HL-60 (cell line): ENCODE results near the gene CMA1.

Experiments used
- POLR2AphosphoS5 ChIP-seq: IDR thresholded peaks from 2 replicates; pipeline ENCODE4 v1.6.1; 2012; ENCODE audit warnings: low read depth
- SPI1 ChIP-seq: IDR thresholded peaks from 2 replicates; pipeline ENCODE4 v1.6.1; 2012; ENCODE audit warnings: low read depth, mild to moderate bottlenecking, borderline replicate concordance
- TF ChIP-seq, protein P1 (sequence below): IDR thresholded peaks from one replicate; pipeline ENCODE4 v1.5.1; 2011; ENCODE audit warnings: low read length, control low read depth, inconsistent platforms; ENCODE audit not compliant: insufficient read depth
- TF ChIP-seq, protein P2 (sequence below): IDR thresholded peaks from 2 replicates; pipeline ENCODE4 v1.6.1; 2012; ENCODE audit warnings: low read depth; ENCODE audit not compliant: insufficient replicate concordance

DNA sequence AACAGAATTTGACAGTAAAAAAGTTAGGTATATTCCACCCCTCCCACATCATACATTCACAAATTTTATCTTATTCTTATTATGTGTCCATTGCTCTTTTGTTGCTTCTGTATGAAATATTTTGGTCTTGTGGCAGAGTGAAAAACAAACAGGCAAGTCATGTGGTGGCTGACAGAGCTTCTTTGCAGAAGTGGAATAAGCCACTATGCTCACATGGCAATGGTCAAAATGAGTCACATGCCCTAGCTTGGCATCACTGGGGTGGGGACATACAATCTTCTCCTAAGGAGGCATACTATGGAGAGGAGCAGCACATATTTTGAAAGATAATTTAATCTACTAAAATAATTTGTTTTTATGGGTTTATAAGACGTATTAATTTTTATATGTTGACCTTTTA lies 27.7 kb upstream of the CMA1 start:
- TF ChIP-seq, protein P1, sequence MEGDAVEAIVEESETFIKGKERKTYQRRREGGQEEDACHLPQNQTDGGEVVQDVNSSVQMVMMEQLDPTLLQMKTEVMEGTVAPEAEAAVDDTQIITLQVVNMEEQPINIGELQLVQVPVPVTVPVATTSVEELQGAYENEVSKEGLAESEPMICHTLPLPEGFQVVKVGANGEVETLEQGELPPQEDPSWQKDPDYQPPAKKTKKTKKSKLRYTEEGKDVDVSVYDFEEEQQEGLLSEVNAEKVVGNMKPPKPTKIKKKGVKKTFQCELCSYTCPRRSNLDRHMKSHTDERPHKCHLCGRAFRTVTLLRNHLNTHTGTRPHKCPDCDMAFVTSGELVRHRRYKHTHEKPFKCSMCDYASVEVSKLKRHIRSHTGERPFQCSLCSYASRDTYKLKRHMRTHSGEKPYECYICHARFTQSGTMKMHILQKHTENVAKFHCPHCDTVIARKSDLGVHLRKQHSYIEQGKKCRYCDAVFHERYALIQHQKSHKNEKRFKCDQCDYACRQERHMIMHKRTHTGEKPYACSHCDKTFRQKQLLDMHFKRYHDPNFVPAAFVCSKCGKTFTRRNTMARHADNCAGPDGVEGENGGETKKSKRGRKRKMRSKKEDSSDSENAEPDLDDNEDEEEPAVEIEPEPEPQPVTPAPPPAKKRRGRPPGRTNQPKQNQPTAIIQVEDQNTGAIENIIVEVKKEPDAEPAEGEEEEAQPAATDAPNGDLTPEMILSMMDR, result no peak
- TF ChIP-seq, protein P2, sequence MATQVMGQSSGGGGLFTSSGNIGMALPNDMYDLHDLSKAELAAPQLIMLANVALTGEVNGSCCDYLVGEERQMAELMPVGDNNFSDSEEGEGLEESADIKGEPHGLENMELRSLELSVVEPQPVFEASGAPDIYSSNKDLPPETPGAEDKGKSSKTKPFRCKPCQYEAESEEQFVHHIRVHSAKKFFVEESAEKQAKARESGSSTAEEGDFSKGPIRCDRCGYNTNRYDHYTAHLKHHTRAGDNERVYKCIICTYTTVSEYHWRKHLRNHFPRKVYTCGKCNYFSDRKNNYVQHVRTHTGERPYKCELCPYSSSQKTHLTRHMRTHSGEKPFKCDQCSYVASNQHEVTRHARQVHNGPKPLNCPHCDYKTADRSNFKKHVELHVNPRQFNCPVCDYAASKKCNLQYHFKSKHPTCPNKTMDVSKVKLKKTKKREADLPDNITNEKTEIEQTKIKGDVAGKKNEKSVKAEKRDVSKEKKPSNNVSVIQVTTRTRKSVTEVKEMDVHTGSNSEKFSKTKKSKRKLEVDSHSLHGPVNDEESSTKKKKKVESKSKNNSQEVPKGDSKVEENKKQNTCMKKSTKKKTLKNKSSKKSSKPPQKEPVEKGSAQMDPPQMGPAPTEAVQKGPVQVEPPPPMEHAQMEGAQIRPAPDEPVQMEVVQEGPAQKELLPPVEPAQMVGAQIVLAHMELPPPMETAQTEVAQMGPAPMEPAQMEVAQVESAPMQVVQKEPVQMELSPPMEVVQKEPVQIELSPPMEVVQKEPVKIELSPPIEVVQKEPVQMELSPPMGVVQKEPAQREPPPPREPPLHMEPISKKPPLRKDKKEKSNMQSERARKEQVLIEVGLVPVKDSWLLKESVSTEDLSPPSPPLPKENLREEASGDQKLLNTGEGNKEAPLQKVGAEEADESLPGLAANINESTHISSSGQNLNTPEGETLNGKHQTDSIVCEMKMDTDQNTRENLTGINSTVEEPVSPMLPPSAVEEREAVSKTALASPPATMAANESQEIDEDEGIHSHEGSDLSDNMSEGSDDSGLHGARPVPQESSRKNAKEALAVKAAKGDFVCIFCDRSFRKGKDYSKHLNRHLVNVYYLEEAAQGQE, result no peak
- TF ChIP-seq SPI1 (no peak), POLR2AphosphoS5 (no peak)
